Right atrium auricular region (tissue), 2 donors: ENCODE results near the gene LY6G6C. TPM values are rescaled to one million over a fixed set of nuclear protein-coding genes. Genes with fewer than 3 reads are reported as not detected.

Experiments used
- DNase-seq: peaks from one replicate; pipeline ENCODE4 v3.0.0-alpha.2; 2019; ENCODE audit warnings: low spot score
- H3K27ac ChIP-seq, 2 donors: fragments of 200-600 bp; sonication (generic); 1 replicate in 1 of 2; 2 replicates in 1 of 2; pipeline ENCODE4 v1.5.1; 2016 to 2019
- H3K27me3 ChIP-seq, 2 donors: fragments of 200-600 bp; sonication (generic); one replicate each; pipeline versions ENCODE4 v1.5.1 to v1.6.0; 2017 to 2019
- H3K36me3 ChIP-seq: fragments of 200-600 bp; sonication (generic); one replicate; pipeline ENCODE4 v1.5.1; 2016
- H3K4me1 ChIP-seq, 2 donors: fragments of 200-600 bp; sonication (generic); one replicate each; pipeline versions ENCODE4 v1.5.1 to v1.6.0; 2017 to 2019
- H3K4me3 ChIP-seq, 2 donors: fragments of 200-600 bp; sonication (generic); 1 replicate in 1 of 2; 2 replicates in 1 of 2; pipeline ENCODE4 v1.5.1; 2017 to 2019; ENCODE audit warnings: mild to moderate bottlenecking in 1 of 2, moderate library complexity in 1 of 2
- H3K9me3 ChIP-seq, 2 donors: fragments of 200-600 bp; sonication (generic); one replicate each; pipeline ENCODE4 v1.5.1; 2019
- CTCF ChIP-seq, 2 donors: fragments of 200-600 bp; sonication (generic); IDR thresholded peaks; one replicate each; pipeline ENCODE4 v1.5.1; 2019; ENCODE audit warnings: antibody characterized with exemption in 2 of 2
- total RNA-seq, 2 donors: library from RNA; depleted of rRNA; stranded (reverse); fragments of >200 nt; gene quantifications; one replicate each; pipeline ENCODE4 v1.1.0, GENCODE V29; 2016

LY6G6C gene
- total RNA-seq, 2 donors from 2014 or later, result 1.3 TPM; not detected in 1

DNA sequence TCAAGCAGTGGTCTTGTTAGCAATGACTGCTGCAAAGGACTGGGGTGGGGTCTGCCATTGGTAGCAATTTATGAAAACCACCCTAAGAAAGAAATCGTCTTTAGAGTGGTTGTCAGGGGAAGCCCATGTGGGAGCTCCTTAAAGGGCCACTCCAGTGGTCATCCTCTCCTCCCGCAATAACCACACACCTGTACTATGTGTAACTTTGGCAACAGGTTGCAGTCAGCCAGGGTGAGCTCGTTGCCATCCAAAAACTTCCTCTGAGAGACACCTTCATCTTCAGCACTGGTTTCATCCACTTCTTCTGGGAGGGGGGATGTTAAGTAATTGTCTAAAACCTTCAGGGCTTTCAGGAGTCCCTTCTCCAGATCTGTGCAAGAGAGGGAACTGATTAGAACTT is 10.5 kb upstream of the LY6G6C start:
- Histone ChIP-seq H3K4me1 (peaks cover 0 to 50% of the 10 kb centered on the region in 2 donors), H3K36me3 (peaks cover 47% of the 10 kb centered on the region), H3K27me3 (no peaks in the 10 kb centered on the region), H3K9me3 (no peaks in the 10 kb centered on the region), H3K27ac (no peak overlapping the region), H3K4me3 (no peak overlapping the region)
- no peak for DNase-seq
- no peak for TF ChIP-seq CTCF (IDR thresholded peaks at IDR 0.05)

- Histone ChIP-seq H3K27me3 (no peaks in the 10 kb centered on the region), H3K4me1 (peaks cover 0 to 49% of the 10 kb centered on the region in 2 donors), H3K4me3 (peak overlapping the region; percentile 68 to 82), H3K36me3 (peaks cover 59% of the 10 kb centered on the region), H3K9me3 (no peaks in the 10 kb centered on the region), H3K27ac (peak overlapping the region; percentile 92 to 99)
- no peak for DNase-seq
- no peak for TF ChIP-seq CTCF (IDR thresholded peaks at IDR 0.05)
Measured at GRCh38 chr6:31730631-31731086, 9.1 kb upstream of the LY6G6C start.

- peaks cover 59% of the 10 kb centered on the region for H3K36me3 ChIP-seq
- DNase-seq, result peak; percentile 92
- peak overlapping the region; percentile 68 to 82 for H3K4me3 ChIP-seq
- no peaks in the 10 kb centered on the region for H3K27me3 ChIP-seq
- TF ChIP-seq CTCF (IDR thresholded peaks at IDR 0.05), result no peak
- H3K4me1 ChIP-seq, result peaks cover 0 to 47% of the 10 kb centered on the region in 2 donors
- peak overlapping the region; percentile 92 to 99 for H3K27ac ChIP-seq
- H3K9me3 ChIP-seq, result no peaks in the 10 kb centered on the region
Measured at GRCh38 chr6:31729979-31730630, 8.6 kb upstream of the LY6G6C start.

- Histone ChIP-seq H3K9me3 (no peaks in the 10 kb centered on the region), H3K36me3 (peaks cover 59% of the 10 kb centered on the region), H3K4me3 (peak overlapping the region; percentile 68 to 82), H3K4me1 (peaks cover 0 to 42% of the 10 kb centered on the region in 2 donors), H3K27me3 (no peaks in the 10 kb centered on the region), H3K27ac (peak overlapping the region; percentile 92 to 99)
- peak; percentile 95 for DNase-seq
- peak; percentile 6 to 80 for TF ChIP-seq CTCF (IDR thresholded peaks at IDR 0.05)
Measured at GRCh38 chr6:31729515-31729978, 8.0 kb upstream of the LY6G6C start.

DNA sequence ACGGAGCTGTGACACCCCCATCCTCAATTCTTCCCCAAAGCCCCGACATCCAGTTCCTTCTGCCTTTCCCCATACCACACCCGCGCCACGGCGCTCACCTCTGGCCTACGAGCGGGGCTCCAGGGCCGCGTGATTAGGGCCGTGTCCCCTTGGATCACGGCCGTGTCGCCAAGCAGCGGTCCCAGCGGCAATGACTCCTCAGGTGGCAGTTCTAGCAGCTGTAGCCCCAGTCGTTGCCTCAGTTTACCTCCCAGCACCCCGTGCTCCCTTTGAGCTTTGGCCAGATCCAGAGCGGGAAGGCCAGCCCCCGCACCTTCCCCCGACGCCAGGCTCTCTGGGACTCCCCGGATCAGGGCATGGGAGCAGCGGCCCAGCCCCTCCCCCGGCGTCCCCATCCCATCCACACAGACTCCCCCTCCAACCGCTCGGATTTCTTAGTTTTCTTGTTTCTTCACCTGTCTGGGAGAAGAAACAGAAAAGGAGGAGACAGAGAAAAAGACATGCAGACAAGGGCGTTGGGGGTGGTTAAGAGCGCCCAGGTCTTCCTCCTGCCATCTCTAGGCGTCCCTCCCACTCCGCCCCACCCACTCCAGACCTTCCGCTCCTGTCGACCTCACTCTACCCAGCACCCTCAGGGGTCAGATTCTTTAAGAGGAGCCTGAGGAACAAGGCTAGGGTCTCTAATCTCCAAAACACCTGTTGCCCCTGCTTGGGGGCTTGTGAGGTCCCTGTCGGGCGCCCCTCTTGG is 7.4 kb upstream of the LY6G6C start, which contains the start of gene DDAH2:
Gene DDAH2 (minus strand): TSS at position 533 of the 748 bp plus-strand sequence. CDS start 138 bp downstream, at position 395.
- Histone ChIP-seq H3K9me3 (no peaks in the 10 kb centered on the region), H3K36me3 (peaks cover 55% of the 10 kb centered on the region), H3K4me1 (peaks cover 0 to 35% of the 10 kb centered on the region in 2 donors), H3K27ac (peak within 1 kb of the TSS; percentile 92 to 99), H3K27me3 (no peaks in the 10 kb centered on the region), H3K4me3 (peak within 1 kb of the TSS; percentile 68 to 82)
- TF ChIP-seq CTCF (IDR thresholded peaks at IDR 0.05), result peak in 1 of 2 donors; percentile 33
- no peak for DNase-seq
